HG03175 (cell line): ENCODE results near the gene XYLT1.

Source experiments
- ATAC-seq: cut with Tn5 transposase; IDR thresholded peaks from one replicate; pipeline ENCODE4 v1.9.1; 2021; ENCODE audit warnings: mild to moderate bottlenecking, moderate library complexity; ENCODE audit not compliant: unreplicated experiment

Gene XYLT1

DNA sequence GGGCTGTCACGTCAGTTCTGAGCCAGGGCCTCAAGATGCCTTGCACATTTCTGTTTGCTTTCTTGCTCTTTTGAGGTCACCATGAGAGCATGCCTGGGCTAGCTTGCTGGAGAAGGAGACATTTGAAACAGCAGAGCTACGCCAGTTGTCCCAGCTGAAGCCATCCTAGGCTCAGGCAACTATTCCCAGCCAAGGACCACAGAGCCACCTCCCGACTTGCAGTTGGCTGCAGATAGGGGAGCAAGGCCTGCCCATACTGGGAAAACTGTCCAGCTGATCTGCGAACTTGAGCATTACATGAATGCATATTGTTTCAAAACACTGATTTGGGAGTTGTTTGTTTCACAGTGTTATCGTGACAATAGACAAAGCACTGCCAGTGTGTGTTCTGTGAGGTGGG is 340.8 kb downstream of the XYLT1 start:
- no peak for ATAC-seq

DNA sequence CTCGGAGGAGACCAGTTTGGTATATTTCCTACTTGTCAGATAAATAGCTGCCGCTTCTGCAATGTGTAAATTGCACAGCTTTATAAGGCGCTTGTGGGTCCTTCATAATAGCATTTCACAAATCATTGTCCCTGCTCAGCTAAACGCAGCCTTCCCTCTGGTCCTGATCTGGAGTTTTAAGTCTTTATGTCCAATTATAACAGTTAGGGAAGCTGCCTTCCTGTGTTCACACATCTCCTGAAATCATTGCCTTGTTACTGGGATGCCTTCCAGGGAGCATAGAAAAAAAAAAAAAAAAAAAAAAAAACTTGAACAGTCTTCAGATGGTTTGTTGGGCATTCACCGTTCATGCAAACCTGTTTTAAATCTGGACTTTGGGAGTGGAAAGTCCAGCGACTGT is 342.0 kb downstream of the XYLT1 start:
- no peak for ATAC-seq

DNA sequence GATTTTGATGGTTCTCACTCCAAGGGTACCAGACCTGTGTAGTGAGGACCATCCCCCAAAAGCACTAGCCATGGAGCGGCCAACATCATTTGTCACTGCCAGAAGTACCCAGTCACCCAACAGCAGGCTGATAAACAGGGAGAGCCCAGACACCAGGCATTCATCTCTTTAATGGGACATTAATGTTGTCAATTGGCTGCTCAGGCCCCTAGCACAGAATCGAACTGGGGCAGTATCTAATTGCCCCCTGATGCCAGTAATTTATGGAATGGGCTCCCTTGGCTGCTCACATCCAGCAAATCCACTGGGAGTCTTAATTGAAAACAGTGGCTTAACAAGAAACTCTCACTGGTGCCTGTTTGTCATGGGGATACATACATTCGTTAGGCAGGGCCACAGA is 344.6 kb downstream of the XYLT1 start:
- ATAC-seq = no peak

DNA sequence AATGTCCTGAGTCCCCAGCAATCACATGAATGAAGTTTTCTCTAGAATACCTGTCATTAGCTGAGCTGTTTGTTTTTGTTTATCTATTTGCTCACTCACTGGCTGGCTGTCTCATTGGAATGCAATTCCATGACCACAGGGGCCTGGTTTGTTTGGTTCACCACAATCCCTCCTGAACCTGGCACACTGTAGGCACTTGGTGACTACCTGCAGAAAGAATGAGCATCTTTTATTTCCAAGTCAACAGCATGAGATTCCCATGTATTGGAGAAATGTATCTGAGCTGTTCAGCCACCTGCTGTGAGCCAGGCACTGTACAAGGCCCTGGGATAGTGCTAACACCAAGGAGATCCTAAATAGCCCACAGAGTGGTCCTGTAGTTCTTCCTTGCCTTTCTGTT is 345.1 kb downstream of the XYLT1 start:
- no peak for ATAC-seq

DNA sequence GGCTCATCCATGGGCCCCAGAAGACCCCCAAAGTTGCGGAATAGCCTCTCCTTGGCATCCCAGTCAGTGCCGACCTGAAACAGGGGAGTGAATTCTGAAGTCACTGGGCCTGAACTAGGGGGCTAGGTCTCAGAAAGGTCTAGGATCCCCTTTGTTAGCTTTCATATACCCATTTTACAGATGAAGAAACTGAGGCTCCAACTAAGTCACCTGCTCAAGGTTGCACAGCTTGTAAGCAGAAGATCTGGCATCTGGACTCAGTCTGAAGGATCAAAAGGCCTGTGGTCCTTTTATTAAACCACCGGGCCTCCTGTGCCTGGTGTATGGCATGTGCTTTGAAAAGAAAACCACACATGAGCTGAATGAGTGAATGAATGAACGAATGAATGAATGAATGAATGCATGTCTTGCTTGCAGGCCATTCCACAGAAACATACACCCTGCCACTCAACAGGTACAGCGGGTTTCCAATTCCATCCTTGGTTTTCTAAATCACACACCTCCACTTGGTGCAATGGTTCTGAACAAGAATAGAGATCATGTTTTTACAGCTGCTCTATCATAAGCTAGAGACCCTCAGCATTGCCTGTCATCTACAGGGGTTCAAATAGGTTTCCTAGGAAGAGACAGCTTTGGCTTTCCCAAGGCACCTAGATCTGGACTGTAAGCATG is 352.7 kb downstream of the XYLT1 start:
- no peak for ATAC-seq

DNA sequence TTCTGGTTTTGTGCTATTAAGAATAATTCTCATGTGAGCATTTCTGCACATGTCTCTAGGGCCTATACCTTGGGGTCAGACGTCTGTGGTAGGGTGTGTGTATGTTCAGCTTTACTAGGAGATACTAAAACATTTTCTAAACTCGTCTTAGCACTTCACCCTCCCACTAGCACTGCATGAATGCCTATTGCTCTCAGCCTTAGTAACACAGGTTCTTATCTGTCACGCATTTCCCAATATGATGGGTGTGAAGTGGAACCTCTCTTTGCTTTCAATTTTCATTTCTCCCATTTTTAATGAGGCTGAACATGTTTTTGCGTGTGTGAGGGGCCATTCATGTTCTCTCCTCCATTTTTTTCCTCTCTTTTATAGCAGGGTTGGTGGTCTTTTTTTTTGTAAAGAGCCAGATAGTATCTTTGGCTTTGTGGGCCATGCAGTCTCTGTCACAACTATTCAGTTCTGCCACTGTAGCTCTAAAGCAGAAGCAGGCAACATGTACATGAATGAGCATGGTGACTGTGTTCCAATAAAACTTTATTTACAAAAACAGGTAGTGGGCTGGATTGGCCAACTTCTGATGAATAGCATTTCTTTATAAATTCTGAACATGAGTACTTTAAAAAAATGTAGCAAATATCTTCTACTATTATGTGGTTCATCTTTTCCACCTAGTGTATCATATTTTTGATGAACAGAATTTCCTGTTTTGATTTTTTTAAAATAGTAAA is 354.0 kb downstream of the XYLT1 start:
- ATAC-seq = no peak

DNA sequence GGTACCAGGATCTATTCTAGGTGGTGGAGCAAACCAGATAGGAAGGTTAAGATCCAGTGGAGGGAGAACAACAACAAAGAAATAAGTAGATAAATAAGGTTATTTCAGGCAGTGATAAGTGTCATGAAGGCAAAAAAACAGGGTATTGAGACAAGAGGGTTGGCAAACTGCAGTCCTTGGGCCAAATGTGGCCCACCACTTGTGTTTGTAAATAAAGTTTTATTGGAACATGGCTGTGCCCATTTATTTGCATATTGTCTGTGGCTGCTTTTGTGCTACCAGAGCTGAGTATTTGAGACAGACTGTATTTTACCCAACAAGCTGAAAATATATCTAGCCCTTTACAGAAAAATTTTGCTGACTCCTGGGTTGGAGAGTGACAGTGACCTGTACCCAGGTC is 361.3 kb downstream of the XYLT1 start:
- no peak for ATAC-seq

DNA sequence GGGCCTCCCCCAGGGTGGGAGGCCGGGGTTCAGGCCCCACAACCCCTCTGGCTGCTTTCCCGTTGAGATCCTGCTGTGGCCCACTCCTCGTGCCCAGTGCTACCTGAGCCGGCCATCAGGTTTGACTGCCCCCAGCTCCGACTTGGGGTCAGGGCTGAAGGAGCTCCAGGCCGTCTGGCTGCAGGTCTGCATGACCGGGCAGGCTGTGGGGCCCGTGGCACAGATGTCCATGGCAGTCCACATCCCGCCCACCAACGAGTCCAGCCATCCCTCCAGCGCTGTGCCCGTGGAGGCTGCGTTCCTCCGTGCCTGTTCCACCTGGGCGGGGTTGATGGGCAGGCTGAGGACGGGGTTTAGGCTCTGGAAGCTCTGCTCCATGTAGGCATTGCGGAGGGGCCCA is 362.2 kb downstream of the XYLT1 start:
- ATAC-seq = no peak

DNA sequence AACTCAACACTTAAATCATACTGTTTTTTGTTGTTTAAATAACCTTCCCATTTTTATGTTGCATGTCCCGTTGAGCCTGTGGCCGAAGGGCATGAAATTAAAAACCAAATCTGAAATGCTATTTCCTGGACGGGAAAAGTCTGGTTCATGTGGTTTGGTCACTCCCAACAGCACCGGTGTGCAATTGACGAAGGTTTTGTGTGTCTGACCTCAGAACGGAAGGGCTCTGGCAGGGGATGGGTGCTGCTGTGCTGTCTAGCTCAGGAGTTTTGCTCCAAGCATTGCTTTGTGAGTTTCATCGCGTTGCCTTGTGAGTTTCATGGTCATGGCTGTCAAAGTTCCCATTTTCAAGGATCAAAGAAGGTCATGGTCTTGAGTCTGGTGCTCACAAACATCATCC is 363.3 kb downstream of the XYLT1 start:
- no peak for ATAC-seq

DNA sequence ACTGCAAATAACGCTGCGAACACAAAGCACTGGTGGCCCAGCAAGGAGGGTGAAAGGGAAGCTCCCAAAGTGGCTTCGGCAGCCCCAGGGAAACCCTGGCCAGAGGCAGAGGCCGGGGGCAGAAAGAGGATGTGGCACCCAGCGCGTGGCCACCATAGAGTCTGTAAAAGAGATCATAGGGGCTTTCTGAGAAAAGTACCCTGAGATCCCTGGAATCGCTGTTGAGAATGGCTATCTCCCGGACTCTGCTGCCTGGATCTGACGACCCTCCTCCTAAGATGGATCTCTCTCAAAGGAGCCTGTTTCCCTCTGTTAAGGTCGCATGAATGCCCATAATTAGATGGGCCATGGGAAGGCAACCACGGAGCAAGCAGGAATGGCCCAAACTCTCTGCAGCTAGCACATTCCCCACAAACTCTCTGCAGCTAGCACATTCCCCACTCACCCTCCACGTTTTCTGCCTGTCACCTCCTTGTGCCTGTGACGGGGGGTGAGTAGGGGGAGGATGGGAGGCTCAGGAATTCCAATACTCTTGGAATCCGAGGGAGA is 364.4 kb downstream of the XYLT1 start:
- no peak for ATAC-seq

DNA sequence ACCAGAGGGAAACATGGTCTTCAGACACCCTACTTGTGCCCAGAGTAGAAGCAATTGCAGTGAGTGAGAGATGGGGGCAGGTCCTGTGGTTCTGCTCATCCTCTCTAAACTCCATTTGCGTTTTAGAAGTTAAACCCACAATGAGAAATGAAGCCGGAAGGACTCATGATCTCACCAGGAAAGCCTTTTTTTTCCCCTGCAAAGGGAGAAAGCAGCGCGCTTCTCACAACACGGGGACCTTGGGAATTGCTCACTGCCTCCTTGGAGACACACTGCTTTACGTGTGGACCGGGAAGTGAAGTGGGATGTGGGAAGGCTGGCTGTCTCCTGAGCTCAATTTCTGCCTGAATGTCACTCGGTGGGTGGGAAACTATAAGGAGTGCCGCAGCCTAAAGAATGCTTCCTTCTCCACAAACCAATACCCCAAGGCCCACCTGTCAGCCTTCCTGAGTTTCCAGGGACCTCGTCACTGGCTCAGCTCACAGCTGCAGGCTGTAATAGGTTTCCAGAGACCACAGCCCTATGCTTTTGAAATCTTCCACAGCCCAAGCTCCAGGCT is 365.4 kb downstream of the XYLT1 start:
- ATAC-seq = no peak

DNA sequence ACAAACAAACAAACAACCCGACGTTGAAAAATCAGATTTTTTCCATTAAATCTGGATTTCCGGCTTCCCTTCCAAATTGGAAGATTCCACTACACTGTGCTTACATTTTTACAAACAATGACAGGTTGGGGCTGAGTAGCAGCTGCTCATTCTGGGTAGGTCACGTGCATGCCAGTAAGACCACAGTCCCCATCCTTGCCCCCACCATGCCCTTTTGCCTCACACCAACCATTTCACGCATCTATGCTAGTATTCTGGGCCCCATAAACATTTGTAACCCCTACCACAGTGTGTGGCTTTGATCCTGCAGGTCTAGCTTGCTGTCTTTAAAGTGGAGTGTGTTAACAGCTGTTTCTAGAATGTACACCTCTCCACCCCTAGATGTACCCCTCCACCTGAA is 366.1 kb downstream of the XYLT1 start:
- ATAC-seq = no peak

DNA sequence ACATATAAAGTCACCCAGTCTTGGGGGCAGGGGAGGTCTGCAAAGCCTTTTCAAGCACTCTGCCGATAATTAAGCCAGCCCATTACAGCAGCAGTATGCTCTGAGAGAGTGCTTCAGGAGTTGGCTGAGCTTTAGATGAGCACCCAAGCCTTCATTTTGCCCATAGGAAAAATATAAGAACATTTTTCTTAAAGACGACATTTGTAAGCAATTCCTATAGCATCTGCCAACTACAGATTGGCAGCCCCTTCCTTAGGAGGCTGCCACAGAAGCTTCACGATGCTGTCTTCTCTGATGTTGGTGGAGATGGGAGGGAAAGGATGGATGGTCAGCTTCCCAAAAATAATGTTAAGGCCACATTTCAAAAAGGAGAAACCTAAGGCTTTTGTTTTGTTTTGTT is 367.5 kb downstream of the XYLT1 start:
- ATAC-seq = no peak

DNA sequence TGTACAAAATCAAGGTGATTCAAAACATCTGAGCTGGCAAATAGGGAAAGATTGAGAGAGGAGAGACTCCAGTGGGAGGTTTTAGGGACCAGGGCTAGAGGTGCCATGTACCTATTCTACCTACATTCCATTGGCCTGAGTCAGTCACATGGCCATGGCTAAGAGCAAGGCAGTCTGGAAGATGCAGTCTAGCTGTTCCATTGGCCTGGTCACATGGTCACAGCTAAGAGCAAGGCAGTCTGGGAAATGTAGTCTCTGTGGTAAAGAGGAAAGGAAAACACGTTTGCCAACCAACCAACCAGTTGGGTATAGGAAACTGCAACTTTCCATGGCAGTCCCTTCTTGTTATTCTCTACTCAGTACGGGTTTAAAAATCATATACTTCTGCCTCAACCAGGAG is 369.1 kb downstream of the XYLT1 start:
- no peak for ATAC-seq

DNA sequence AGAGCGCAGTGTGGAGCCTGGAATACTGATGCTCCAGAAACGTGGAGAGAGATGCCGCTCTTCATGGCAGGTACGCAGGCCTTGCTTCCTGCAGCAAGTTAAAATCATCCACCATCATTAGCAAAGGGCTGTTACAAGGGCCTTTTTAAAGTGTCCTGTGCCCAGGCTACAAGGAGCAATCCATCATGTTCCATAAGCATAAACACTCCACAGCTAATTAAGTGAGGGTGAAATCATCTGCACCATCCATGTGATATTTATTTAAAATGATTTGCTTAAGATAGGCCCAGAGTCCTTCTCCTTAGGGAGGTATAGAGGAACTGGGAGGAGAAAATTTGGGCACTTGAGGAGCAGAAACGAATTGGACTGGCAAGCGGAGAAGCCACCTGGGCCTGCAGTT is 372.1 kb downstream of the XYLT1 start:
- ATAC-seq = no peak

DNA sequence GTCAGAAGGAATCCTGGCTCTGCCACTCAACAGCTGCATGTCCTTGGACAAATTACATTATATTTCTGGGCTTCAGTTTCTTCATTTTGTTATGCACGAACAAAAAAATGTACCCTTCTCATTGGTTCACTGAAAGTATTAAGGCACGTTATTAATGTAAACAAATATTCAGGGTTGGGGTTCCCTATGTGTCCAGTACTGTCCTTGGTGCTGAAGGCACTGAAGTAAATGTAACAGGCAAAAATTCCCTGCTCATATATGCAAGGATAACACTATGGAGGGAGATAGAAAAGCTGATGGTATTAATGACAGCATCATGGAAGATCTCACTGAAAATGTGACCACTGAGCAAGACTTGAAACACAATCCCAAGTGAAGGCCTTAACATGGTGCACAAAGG is 386.6 kb downstream of the XYLT1 start:
- ATAC-seq = no peak

DNA sequence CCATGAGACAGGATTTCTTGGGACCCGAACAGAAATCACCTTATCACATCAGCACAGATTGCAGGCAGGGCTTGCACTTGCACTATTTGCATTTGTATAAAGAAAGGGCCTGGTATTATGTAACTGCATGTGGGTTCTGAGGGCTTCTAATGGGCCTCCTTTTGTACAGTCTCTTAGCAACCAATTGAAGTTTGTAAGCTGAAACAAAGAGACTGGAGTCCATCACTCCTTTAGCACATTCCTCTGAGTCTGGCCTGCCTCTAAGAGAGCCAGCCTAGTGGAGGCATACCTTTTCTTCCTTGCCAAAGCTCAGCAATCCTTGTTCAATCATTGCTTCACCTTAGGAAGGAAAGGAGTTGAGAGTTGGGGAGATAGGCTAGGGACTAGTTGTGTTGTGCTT is 387.1 kb downstream of the XYLT1 start:
- ATAC-seq = no peak

DNA sequence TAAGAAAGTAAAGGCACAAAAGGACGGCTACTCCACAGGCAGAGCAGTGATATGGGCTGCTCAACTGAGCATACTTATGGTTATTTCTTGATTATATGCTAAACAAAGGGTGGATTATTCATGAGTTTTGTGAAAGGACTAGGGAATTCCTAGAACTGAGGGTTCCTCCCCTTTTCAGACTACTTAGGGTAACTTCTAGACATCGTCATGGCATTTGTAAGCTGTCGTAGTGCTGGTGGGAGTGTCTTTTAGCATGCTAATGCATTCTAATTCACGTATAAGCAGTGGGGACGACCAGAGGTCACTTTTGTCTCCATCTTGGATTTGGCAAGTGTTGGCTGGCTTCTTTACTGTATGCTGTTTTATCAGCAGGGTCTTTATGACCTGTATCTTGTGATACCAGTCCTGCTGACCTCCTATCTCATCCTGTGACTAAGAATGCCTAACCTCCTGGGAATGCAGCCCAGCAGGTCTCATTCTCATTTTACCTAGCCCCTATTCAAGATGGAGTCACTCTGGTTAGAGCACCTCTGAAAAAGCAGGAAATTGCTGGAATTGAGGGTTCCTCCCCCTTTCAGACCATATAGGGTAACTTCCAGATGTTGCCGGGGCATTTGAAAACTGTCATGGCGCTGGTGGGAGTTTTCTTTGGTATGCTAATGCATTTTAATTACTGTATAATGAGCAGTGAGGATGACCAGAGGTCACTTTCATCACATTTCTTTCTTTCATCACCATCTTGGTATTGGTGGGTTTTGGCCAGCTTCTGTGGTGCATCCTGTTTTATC is 388.5 kb downstream of the XYLT1 start:
- ATAC-seq = no peak

DNA sequence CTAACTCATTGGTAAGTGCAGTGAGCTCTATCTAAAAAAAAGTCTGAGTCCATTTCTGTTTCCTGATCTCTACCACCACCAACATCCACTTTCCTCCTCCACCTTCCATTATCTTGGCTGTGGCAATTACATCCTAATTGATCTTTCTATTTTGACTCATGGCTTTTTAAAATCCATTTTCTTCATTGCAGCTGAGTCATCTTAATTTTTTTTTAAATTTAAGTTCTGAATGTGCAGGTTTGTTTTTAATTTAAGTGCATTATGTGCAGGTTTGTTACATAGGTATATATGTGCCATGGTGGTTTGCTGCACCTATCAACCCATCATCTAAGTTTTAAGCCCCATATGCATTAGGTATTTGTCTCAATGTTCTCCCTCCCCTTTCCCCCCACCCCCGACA is 390.7 kb downstream of the XYLT1 start:
- ATAC-seq = no peak

DNA sequence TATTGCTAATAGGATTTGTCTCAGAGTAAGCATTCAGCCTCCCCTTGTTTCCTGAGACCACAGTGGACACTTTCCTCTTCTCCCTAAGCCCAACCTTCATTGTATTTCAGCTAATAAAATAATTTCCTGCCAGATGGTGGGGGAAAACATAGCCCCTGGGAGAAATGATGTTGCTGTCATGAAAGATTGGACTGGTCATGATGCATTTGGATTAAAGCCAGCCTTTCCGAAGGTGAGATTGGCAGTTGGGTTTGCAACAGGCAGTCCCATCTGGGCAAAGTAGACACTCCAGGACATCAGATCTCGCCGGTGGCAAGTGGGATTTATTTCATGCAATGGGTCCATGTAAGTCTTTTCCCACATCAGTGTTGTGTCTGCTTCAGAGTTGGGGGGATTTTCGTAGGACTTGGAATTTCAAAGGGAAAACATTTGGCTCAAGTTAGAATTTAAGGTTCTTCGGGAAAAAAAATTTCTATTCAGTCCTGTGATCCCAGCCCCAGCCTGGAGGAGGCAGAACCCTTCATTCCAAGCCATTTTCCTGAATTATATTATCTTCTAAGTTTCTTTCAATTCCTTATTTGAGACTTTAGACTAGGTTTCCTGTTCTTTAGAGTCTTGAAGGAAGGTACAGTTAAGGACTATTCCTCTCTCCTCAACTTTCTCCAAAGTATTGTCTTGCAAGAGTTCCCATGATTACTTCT is 391.7 kb downstream of the XYLT1 start:
- ATAC-seq = no peak
